ENCODE results near the gene COL6A3.

GRCh38 chr2:237280229-237280628 is 133.7 kb downstream of the COL6A3 start:
- no peak for TF ChIP-seq CTCF (IDR thresholded peaks at IDR 0.05)
- TF ChIP-seq POLR2A (IDR thresholded peaks at IDR 0.05), result no peak
- no peak for TF ChIP-seq POLR2AphosphoS5 (IDR thresholded peaks at IDR 0.05)
